DMS53 treated with DMSO at 0.1 percent for 48 hours (cell line): Measurements from ENCODE around the gene DISP3.
A peak's percentile ranks its signal among the peaks of the same experiment; 100 is the strongest.

ENCODE experiments used
- DNase-seq: peaks from one replicate; lab custom pipeline; 2025; ENCODE audit not compliant: unreplicated experiment; lab: John Stamatoyannopoulos, UW

Gene DISP3

DNA sequence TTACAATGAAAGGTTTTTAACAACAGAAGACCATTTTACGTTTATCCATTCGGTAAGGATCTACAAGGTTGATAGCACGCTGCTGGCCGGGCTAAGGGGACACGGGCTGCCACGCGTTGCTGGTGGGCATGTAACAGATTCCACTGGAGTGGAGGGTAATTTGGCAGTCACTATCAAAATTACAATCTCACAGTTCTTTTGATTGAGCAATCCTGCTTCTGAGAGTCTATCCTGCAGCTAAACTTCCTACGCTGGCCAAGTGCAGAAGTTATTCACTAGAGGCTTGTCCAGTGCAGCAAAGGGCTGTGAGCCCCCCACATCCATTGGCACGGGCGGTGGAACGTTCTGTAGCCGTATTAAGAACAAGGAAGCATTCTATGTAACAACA, 61.8 kb downstream of the DISP3 start:
- no peak for DNase-seq

DNA sequence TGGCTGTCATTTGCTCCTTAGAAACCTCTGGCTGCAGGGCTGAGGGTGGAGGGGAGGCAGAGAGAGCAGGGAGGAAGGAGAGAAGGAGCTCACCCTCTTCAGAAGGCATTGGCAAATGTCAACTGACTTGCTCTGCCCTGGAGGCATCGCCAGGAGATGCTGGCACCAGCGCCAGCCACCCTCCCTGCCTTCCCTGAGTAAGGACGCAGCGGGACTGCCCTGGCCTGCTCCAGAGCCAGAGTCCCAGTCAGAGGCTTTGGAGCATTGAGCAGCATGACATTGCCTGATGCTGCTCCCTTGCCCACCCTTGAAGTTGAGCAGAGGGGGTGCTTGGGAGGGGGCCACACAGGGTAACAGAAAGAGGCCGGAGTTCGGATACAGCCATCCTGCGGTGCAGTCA, 62.3 kb downstream of the DISP3 start:
- no peak for DNase-seq

DNA sequence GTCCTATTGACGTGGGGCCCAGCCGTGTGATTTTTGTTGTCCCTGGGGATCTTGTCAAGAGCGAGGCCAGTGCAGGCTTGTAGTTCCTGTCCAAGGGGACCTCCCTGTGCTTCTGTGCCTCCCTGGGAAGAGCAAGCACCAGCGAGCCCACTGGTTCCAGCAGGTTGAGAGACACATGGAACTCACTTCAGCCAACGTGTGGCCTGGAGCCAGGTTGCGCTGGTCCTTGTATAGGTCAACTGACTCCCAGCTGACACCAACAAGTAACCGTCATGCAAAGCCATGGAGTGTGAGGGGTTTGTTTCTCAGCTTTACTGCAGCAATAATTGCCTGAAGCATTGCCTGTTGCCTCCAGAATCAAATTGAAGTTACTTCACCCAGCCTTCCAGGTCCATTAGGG, 63.0 kb downstream of the DISP3 start:
- no peak for DNase-seq

DNA sequence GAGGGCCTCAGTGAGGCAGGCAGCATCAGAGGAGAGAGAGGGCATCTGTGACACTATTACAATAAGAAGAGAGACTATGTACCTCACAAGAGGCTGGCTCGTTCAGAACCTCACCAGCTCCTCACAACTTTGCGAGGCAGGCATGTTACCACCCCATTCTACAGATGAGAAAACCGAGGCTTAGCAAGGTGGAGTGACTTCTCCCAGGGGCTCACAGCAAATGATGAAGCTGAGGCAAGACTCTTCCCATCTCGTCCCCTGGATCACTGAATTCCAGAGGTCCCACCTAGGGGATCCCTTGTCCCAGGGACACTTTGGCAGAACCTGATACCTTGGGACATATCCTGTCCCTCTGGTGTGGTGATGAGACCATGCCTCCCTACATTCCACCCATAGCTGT, 64.4 kb downstream of the DISP3 start:
- no peak for DNase-seq

DNA sequence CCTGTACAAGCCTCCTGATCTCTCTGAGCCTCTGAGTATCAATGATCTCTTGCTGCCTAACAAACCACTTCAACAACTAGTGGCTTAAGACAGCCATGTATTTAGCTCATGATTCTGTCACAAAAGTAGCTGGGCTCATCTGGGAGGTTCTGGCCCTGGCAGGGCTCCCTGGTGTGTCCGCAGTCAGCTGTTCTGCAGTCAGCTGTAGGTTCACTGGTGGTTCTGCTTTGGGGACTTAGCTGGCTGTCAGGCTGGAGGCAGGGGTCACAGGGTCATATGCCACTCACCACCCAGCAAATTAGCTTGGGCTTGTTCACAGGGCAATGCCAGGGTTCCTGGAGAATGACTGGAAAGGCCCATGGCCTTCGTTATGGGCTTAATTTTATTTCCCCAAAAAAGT, 64.8 kb downstream of the DISP3 start:
- no peak for DNase-seq

DNA sequence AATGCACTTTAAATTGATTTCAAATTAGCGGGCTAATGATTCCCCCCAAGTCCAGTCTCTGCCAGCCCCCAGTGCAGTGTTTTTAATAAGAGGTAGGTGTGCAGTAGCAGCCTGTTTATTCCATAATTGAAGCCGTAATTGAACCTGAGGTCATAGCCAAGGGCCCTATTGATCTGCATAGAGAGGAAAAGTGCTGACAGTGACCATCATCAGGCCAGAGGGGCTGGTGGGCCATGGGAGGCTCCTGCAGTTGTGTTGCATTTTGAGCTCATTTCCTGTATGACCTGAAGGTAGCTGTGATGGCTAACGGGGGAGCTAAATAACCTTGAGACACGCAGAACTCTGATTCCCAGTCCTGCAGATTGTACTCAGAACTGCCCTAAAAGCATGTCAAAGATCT, 67.5 kb downstream of the DISP3 start:
- DNase-seq: no peak

DNA sequence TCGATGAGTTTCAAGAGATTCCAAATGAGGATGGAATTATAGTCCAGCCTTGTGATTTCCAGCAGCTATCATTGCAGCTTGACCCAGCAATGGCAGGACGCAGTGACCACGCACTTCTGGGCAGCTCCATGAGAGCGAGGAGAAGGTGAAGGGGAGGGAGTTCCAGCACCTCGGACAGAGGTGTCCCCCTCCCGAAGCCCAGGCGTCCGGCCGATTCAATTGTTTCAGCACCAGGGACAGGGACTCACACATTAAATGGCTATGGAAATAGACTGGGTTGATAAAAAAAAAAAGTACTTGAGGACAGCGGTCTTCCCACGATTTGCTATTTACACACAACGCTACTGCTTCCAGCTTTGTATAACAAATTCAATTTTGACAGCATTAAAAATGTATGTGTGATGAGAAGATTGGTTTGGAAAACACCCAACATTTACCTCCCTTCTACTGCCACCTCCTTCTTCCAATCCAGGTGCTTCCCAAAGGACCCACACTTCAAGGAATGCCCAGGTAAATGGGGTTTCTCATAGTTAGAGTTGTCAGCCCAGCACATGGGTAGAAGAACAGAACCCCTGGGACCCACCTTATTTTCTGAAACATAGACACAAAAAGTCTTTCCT, 71.8 kb downstream of the DISP3 start:
- DNase-seq: peak; percentile 11

DNA sequence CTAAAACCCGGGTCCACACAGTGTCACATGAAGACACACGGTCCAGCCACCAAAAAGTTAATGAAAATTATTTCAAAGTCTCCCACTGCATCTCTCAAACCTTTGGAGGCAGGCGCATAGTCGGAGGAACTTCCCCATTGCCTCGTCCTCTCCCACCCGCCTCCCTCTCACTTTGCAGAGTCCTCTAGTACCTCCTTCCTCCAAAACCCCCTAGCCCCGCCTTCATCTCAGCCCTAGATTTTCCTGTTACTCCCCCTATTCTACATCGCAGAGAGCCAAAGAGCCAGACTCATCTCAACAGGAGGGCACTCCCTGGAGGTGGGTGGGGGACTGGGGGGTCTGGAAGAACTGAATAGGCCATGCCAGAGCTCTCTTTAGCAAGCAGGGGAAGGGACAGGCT, 79.3 kb downstream of the DISP3 start:
- no peak for DNase-seq

DNA sequence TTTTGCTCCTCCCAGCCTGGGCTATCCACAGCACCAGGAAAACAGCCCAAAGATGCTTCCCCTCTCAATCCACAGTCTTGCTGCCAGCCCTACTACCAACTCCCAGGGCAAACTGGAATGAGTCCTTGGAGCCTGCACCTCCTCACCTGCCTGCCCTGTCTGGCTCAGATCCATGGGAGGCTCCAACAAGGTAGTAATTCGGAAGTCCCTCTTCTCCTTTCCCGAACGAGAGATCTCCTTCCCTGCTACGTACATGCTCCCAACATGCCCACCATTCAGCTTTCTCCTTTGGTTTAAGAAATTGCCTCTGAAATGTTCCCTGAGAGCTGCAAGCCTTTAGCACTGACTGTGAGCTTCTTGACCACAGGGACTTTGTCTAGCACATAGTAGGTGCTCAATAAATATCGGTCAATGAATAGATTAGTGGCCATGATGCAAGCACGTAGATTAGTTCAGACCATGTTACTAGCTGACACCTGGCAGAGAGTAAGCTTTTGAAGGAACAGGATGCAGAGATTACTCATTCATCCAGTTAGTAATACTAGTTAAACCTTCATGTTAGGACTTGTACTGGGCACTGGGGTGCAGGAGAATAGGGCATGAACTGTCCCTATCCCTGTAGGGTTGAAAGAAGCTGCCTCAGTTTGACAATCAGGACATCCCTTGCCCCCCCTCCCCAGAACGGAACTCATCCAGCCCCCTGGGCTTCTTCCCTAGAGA, 80.1 kb downstream of the DISP3 start:
- no peak for DNase-seq

DNA sequence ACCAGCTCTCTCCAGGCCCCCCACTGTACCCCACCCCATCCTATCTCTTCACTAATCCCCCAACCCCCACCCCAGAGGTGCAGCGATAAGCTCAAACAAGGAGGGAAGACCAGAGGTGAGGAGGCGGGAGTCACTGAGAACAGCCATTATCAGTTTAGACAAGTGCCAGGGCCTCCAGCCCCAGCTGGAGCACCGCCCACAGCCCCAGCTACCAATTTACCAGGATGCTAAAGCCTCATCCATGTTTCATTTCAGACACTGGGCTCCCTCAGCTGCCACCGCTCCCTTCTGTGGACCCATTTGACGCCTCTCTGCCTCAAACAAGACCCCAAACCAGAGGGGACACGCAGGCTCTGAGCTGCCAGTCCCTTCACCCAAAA, 80.6 kb downstream of the DISP3 start:
- DNase-seq: no peak

DNA sequence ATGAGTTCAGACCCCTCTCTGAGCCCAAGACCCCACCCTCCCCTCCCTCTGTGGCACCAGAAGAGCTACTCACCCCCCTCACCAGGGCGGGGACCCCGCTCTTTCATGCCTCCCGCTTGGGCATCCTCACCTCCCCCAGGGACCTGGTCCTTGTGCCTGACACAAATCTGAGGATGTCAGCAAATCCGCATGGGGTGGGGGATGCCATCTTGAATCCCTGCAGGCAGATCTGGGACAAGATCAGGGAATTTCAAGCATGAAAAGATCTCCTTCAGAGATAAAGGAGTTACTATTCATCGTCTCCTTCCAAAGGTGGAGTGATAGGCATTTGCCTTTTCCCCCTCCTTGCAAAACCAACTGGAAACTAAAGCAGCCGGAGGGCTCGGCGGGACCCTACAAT, 81.1 kb downstream of the DISP3 start:
- DNase-seq: no peak

DNA sequence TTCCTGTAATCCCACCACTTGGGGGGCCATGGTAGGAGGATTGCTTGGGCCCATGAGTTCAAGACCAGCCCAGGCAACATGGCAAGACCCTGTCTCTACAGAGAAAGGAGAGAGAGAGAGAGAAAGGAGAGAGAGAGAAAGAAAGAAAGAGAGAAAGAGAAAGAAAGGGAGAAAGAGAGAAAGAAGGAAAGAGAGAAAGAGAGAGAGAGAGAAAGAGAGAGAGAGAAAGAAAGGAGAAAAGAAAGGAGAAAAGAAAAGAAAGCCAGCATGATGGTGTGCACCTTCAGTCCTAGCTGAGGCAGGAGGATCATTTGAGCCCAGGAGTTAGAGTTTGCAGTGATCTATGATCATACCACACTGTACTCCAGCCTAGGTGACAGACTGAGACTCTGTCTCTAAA, 82.8 kb downstream of the DISP3 start:
- no peak for DNase-seq

DNA sequence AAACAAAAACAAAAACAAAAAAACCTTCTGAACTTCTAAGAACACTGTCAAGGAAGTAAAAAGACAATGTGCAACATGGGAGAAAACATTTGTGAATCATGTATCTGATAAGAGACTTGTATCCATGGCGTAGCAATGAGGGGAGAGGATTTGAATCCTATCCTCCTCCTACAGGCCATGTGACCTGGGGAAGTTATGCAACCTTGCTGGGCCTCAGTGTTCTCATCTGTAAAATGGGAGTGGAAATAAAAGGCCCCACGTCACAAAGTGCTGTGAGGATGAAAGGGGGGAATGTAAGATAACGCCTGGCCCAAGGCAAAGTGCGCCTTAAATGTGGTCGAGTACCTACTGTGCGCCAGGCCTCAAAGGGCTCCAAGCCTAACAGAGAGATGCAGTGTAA, 83.7 kb downstream of the DISP3 start:
- no peak for DNase-seq

DNA sequence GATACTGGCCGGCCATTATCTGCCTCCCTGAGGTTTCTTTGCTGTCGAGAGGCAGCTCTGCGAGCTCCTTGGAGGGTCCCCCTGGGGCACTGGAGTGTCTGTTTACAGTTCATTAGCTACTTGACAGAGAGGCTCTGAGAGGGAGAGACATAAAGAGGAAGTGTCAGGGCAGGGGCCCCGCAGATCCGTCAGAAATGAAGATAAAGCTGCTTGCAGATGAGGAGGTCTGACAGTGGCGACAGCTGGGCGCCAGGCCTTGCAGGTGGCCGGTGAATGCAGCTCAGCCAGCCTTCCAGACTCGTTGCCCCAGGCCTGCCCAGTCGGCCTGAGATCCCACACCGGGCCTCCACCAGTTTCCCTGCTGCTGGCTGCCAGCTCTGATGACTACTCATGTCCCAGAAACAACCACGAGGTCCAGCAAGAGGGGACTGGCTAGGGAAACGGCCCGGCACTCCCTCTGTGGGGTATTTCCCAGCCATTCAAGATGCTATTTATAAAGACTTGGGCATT, 84.7 kb downstream of the DISP3 start:
- DNase-seq: no peak

DNA sequence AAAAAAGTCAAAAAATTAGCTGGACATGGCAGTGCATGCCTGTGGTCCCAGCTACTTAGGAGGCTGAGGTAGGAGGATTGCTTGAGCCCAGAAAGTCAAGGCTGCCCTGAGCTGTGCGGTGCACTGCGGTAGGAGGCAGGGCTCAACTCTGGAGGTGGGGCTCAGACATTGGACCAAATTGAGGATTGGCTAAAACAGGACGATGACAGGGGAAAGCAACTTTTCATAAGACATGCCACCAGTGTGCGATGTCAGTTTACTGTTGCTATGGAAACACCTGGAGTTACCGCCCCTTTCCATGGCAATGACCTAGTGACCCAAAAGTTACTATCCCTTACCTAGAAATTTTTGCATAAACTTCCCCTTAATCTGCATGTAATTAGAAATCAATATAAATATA, 85.3 kb downstream of the DISP3 start:
- DNase-seq: no peak

DNA sequence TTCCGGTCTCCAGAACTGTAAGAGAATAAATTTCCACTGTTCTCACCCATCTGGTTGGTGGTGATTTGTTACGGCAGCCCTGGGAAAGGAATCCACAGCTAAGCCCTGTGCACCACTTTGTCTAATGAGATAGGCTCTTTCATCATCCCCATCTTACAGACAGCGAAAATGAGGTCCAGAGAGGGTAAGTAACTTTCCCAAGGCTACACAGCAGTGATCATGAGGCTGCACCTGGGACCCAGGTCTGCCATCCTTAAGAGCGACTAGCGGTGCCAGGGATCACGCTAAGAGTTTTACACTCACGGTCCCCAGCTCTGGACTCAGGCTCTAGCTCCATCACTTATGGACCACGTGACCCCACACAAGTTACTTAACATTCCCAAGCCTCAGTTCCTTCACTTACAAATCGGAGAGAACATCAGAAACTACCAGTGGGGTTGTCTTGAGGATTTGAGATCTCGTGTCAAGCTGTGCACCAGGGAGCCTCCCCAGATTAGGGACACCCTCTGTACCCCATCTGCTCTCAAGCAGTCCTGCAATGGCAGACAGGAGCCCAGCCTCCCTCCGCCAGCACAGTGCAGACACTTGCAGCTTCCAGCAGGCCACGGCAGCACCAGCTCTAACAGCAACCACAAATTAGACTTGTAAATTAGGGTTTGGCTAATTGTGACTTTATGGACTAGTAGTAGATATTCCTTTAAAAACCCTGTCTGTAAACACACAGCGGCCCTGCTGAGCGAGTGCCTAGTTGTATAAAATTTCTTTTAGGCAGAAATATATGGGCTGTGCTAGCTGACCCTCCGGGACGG, 87.3 kb downstream of the DISP3 start:
- DNase-seq: no peak

DNA sequence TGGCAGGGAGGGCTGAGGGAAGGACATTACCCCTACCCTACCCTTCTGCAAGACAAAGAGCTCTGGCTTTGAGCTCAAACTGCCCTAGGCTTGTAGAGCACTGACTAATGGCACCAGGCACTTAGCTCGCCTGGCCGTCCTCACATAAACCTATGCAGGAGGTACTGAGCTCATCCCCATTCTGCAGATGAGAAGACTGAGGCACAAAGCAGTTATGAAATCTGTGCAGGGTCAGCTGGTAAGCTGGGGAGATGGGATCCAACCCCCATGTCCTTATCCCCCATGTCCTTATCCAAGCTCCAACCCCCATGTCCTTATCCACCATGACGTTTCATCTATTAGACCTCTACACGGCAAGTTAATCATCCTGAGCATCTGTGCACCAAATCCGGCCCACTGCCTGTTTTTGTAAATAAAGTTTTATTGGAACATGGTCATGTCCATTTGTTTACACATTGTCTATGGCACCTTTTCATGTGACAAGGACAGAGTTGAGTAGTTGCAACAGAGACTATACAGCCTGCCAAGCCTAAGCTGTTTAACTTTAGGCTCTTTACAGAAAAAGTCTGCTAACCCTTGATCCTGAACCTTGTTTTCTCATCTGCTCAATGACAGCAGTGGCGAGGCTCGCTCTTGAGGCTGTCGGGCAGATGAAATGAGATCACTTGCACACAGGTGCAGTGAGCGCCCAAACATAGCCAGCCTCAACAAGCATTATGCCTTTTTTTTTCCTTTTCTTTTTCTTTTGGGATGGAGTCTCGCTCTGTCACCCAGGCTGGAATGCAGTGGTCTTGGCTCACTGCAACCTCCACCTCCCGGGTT, 88.5 kb downstream of the DISP3 start:
- no peak for DNase-seq

DNA sequence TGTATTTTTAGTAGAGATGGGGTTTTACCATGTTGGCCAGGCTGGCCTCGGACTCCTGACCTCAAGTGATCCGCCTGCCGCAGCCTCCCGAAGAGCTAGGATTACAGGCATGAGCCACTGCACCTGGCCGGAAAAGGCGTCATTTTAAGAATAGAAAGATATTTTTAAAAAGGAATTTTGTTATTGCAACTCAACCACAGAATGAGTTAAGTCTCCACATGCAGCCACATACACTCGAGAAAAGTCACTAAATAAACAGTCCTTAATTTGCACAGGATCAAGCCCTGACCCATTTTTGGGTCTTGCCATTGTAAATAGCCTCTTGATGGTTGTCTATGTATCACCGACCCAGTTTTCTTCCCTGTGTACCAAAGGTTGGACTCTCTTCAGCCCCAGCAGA, 89.7 kb downstream of the DISP3 start:
- DNase-seq: no peak

DNA sequence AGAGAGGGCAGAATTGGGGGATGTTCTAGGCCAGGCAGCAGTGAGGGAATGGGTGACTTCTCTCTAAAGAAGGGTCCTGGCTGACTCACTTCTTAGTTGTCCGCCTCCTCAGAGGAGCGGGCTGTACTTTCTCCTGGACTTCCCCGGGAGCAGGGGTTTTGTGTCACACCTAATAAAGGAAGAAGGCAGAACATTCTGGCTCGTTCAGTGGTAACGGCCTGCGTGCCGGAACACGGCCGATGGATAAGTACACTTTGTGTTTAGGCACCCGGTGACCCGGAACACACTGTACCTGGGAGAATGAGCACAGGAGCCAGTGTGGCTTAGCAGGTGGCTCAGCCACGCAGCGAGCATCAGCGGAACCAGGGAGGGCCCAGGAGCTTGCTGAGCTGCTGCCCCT, 90.6 kb downstream of the DISP3 start:
- no peak for DNase-seq

DNA sequence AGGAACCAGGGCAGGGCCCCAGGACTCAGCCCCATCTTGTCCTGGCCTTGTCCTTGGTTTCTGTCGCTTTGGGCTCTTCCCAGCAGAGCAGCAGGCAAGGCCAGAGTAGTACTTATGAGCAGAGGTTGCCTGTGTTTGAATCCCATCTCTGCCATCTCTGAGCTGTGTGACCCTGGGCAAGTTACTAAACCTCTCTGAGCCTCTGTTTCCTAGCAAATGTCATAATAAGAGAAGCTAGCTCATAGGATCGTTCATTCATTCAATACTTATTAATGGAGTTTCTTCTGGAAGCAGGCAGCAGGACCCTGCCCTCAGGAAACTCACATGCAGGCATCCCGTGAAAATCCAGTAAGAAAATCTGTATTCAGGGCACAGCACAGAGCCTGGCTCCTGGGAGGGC, 91.0 kb downstream of the DISP3 start:
- DNase-seq: no peak

DNA sequence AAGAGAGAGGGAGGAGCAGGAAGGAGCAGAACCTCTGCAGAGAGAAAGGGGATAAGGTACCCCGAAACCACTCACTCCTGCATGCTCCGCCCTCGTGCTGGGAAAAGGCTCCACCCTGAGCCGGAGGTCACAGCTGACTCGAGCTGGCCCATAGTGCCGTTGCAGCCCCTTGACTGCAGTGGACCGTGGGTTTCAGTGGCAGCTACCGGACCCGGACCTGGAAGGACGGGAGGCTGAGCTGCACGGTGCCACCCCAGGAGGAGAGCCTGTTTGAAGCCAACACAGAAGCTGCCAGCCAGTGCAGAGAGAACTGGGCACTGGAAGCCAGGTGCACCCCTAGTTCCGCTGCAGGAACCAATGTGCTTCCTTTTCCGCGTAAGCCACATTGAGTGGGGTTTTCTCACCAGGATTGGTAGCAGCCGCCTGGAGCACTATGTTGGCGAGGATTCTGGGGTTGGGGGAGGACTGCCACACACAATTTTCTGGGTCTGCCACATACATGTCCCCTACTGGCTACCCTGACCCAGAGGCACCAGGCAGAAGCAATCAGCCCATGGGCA, 91.9 kb downstream of the DISP3 start:
- DNase-seq: no peak
